ENCODE results near the gene CHMP3. TPM values are rescaled to one million over a fixed set of nuclear protein-coding genes. Genes with fewer than 3 reads are reported as not detected.

CHMP3 gene
- total RNA-seq, 2 donors from 2014 or later, result 64.6 to 70.0 TPM

GRCh38 chr2:86468162-86469033 lies 94.8 kb downstream of the CHMP3 start:
- TF ChIP-seq CTCF (IDR thresholded peaks at IDR 0.05) (no peak), POLR2A (IDR thresholded peaks at IDR 0.05) (no peak)
- peaks cover 0 to 9% of the 10 kb centered on the region in 2 donors for H3K36me3 ChIP-seq (replicated peaks in 1 of 2; ENCODE audit: insufficient read depth in 1 of 2, low read depth in 2 of 2)
- intact Hi-C loops (cut with DNase I), result no loop called here
- peak overlapping the region in 2 of 4 donors; percentile 6 to 66 for H3K27ac ChIP-seq
- H3K9me3 ChIP-seq, result no peaks in the 10 kb centered on the region
- DNase-seq, result no peak
- H3K4me3 ChIP-seq, result no peak overlapping the region
- 55 to 58% methylated on average over 7 of the region's 7 CpGs for WGBS, 2 donors
- H3K27me3 ChIP-seq, result no peaks in the 10 kb centered on the region
- no peak for ATAC-seq
- peaks cover 64% of the 10 kb centered on the region for H3K4me1 ChIP-seq

- Histone ChIP-seq H3K27me3 (no peaks in the 10 kb centered on the region), H3K4me1 (peaks cover 73% of the 10 kb centered on the region), H3K4me3 (no peak overlapping the region), H3K36me3 (replicated peaks in 1 of 2; ENCODE audit: insufficient read depth in 1 of 2, low read depth in 2 of 2) (peaks cover 0 to 7% of the 10 kb centered on the region in 2 donors), H3K27ac (peak overlapping the region; percentile 18 to 66 (median 50)), H3K9me3 (no peaks in the 10 kb centered on the region)
- TF ChIP-seq CTCF (IDR thresholded peaks at IDR 0.05) (no peak), POLR2A (IDR thresholded peaks at IDR 0.05) (no peak)
- peak in 3 of 4 donors; percentile 49 to 57 (median 55) for DNase-seq
- ATAC-seq, result peak; percentile 76
- WGBS, 2 donors, result 12 to 38% methylated on average over 1 of the region's 1 CpG
- intact Hi-C loops (cut with DNase I), result no loop called here
Observed at GRCh38 chr2:86466306-86466705, 96.9 kb downstream of the CHMP3 start.

GRCh38 chr2:86464652-86465051 lies 98.6 kb downstream of the CHMP3 start:
- Histone ChIP-seq H3K9me3 (no peaks in the 10 kb centered on the region), H3K27ac (peak overlapping the region; percentile 3 to 66 (median 24)), H3K4me1 (peaks cover 63% of the 10 kb centered on the region), H3K4me3 (no peak overlapping the region), H3K36me3 (replicated peaks in 1 of 2; ENCODE audit: insufficient read depth in 1 of 2, low read depth in 2 of 2) (peaks cover 0 to 12% of the 10 kb centered on the region in 2 donors), H3K27me3 (no peaks in the 10 kb centered on the region)
- 56 to 64% methylated on average over 3 of the region's 3 CpGs for WGBS, 2 donors
- ATAC-seq, result no peak
- intact Hi-C loops (cut with DNase I), result no loop called here
- DNase-seq, result peak in 1 of 4 donors; percentile 39
- no peak for TF ChIP-seq CTCF (IDR thresholded peaks at IDR 0.05)
- TF ChIP-seq POLR2A (IDR thresholded peaks at IDR 0.05), result no peak

DNA sequence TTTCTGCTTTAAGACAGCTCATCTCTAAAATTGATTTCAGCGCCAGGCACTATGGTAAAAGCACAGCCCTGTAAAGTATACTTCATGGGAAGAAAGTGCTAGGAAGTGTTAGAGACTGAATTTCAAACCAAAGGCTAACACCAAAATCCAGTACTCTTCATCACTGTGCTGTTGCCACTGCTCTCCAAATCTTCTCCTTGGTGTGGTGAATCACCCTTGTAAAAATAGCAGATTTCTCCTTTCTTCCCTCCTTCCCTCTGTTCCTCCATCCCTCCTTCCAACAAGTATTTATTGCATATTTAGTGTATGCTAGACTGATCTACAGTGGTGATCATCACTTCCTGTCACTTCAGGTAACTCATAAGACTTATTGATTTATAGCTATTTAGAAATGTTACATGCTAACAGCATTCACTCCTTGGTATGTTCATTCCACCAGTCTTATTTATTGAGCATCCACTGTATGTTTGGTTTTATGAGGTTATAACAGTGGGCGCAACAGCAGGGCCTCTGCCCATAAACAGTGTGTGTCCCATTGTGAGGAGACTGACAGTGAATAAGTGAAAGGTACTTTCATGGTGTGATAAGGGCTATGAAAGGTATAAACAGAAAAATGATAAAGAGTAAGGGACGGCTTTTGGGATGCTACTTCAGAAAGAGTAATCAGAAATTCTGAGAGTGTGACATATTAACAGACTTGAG lies 102.0 kb downstream of the CHMP3 start:
- Histone ChIP-seq H3K36me3 (replicated peaks in 1 of 2; ENCODE audit: insufficient read depth in 1 of 2, low read depth in 2 of 2) (peaks cover 0 to 16% of the 10 kb centered on the region in 2 donors), H3K27ac (no peak overlapping the region), H3K4me1 (peaks cover 48% of the 10 kb centered on the region), H3K4me3 (no peak overlapping the region), H3K9me3 (no peaks in the 10 kb centered on the region), H3K27me3 (no peaks in the 10 kb centered on the region)
- intact Hi-C loops (cut with DNase I), result no loop called here
- WGBS, 2 donors, result 94 to 96% methylated on average over 3 of the region's 3 CpGs
- ATAC-seq (no peak), DNase-seq (no peak)
- TF ChIP-seq POLR2A (IDR thresholded peaks at IDR 0.05) (no peak), CTCF (IDR thresholded peaks at IDR 0.05) (no peak)

Data from body of pancreas (tissue), 4 donors.